GM12891 (cell line): ENCODE results near the gene SSBP4.

Source experiments
- DNase-seq: peaks from one replicate; pipeline ENCODE4 v3.0.0; 2011; ENCODE audit warnings: low spot score; ENCODE audit not compliant: insufficient read length
- FAIRE-seq: peaks from 2 replicates; lab custom pipeline; 2011; peaks lifted over from hg19 to GRCh38; lab: Jason Lieb, UNC
- PAX5 ChIP-seq: IDR thresholded peaks from 2 replicates; pipeline ENCODE4 v1.6.1; 2011; ENCODE audit warnings: low read length, moderate library complexity, mild to moderate bottlenecking; ENCODE audit not compliant: insufficient read depth, severe bottlenecking
- POLR2A ChIP-seq: IDR thresholded peaks from 2 replicates; pipeline ENCODE4 v1.6.1; 2011; ENCODE audit warnings: low read depth, low read length, control low read depth
- POLR2AphosphoS5 ChIP-seq: IDR thresholded peaks from 2 replicates; pipeline ENCODE4 v1.6.1; 2011; ENCODE audit warnings: low read depth, low read length, control low read depth
- POU2F2 ChIP-seq: IDR thresholded peaks from 2 replicates; pipeline ENCODE4 v1.6.1; 2011; ENCODE audit warnings: low read depth, mild to moderate bottlenecking, control low read depth, low read length, moderate library complexity
- SPI1 ChIP-seq: IDR thresholded peaks from 2 replicates; pipeline ENCODE4 v1.6.1; 2011; ENCODE audit warnings: low read depth, low read length, control low read depth
- TAF1 ChIP-seq: IDR thresholded peaks from 2 replicates; pipeline ENCODE4 v1.6.1; 2011; ENCODE audit warnings: low read depth, low read length, control low read depth

Gene SSBP4

DNA sequence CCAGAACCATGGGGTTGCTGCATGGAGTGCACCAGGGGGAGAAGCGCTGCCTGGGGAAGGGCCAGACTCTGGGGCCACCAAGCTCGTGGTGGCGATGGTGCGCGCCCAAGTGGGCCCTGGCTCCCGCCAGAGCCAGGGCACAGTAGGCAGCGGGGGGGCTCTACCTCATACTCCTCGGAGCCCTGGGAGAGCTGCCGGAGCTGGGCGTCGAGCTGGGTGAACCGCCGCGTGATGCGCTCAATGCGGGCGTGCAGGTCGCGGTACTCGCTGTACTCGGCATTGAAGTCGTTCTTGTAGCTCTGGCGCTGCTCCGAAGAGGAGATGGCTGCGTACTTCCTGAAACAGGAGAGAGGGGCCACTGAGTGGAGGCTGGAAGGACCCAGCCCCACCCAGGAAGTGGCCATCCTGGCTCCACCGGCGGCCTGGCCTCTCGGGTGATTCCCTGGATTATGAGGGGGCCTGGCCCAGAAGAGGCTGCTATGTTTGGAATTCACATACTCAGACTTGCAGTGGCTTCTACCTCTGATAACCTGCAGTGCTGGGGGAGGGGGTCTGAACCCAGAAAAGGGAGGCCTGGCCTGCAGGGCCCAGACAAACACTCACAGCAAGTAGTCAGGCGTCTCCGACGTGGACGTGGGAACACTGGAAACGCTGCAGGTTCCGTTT, 27.1 kb downstream of the SSBP4 start:
- DNase-seq, result no peak
- no peak for TF ChIP-seq POU2F2
- TF ChIP-seq SPI1, result no peak
- no peak for TF ChIP-seq PAX5
- TF ChIP-seq TAF1, result no peak
- no peak for TF ChIP-seq POLR2AphosphoS5
- TF ChIP-seq POLR2A, result no peak
- FAIRE-seq, result no peak

DNA sequence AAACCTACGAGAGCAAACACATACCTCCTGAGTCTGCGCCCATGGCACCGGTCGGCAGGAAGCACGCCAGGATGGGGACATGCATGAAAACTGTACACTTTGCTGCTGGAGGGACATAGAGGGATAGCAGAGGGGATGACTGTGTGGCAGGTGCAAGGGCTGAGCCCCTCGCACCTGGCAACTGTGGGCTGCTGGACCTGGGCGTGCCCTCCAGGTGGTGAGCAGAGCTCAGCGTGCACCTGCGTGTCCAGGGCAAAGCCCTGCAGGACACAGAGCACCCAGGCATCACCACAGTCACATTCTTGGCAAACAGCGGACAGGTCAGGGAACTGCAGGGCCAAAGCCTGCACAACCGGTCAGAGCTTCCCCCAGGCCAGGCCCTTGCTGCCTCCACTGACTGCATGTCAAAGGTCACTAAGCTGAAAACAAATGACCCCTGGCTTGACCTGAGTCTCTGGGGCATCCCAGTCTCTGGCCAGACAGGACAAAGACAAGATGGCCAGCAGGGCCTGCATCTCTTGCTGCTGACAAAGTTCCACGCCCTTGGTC, 27.7 kb downstream of the SSBP4 start:
- TF ChIP-seq SPI1 (no peak), POU2F2 (no peak), POLR2AphosphoS5 (no peak), PAX5 (no peak), POLR2A (no peak)
- no peak for FAIRE-seq

GRCh38 chr19:18449552-18449951, 30.4 kb downstream of the SSBP4 start:
- FAIRE-seq (no peak), DNase-seq (no peak)
- TF ChIP-seq TAF1, result no peak

More for the DNA sequence above, 27.7 kb downstream of the SSBP4 start:
- no peak for DNase-seq

DNA sequence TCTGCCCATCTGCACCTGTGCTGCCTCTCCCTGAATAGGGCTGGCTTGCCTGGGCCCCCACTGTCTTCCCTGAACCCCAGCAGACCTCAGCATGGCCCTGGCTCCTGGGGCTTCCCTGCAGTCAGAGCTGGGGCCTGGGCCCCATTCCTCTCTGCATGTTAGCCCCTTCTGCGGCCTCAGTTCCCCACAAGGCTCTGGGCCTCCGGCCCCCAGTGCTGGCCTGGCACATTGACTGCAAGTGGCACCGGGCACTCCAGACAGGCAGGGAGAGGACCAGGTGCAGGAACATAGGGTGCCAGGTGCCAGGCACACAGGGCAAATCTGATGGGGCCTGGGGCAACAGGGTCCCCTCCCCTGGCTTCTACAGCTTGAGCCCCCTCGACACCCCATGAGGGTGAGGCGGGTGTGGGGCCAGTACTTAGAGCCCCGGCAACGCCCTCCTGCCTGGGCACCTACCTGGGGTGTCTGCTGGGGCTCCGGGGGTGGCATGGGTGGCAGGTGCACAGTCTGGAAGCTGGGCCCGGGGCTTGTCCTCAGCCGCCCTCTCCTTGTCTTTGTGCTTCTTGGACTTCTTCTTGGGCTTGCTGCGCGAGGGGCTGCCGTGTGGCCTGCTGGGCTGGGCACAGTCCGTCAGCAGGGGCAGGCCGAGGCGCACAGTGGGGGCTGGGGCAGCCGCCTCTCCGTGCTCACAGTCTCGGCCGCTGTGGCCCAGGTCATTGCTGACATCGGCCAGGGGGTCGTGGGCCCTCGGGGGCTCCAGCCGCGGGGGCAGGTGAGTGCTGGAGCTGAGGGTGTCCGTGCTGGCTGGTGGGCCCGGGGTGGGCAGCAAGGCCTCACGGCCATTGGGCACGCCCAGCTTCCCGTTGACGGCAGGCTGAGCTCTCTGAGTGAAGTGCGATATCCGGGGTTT, 31.1 kb downstream of the SSBP4 start:
- TF ChIP-seq PAX5 (no peak), POU2F2 (no peak), POLR2A (no peak)
- DNase-seq (no peak), FAIRE-seq (no peak)

DNA sequence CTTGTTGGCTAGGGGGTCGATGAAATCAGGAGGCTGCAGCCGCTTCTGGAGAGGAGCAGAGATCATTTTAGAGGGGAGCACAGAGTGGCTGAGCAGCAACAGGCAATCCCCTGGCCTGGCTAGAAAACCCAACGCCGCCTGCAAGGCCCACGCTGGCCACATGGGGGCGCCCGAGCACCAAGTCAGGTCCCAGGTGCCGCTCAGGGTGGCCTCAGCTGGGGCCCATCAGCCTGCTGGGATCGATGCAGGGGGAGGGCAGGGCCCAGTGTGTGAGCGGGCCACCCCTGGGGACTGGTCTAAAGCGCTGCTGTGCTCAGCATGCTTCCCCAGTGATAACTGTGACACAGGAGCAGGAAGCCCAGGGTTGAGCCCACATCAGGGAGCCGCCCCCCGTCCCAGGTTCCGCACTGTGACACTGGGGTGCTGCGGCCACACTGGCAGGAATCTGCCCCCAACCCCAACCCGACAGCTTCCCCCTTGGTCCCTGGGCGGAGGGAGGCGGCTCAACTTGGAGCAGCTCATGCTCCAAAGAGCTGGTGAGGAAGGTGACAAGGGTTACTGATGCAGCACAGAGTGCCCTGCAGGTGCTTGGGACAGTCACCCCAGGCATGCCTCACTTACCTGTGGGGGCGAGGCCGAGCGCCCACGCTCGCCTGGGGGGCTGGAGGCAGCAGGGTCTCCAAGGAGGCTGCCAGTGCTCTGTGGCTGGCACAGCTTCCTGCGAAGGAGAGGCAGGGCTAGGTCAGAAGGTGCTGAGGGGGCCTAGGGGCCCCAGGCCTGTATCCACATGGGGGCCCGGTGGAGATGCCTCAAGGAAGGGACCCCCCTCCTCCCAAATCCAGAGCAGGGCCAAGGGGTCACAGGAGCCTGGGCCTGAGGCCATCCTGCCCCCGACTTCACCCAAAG, 32.0 kb downstream of the SSBP4 start:
- peak; percentile 95 for DNase-seq
- FAIRE-seq, result peak; percentile 81
- TF ChIP-seq PAX5 (no peak), POLR2AphosphoS5 (no peak), TAF1 (no peak), SPI1 (no peak), POU2F2 (no peak), POLR2A (no peak)

- FAIRE-seq, result no peak
- no peak for DNase-seq
- no peak for TF ChIP-seq POLR2A
- TF ChIP-seq POLR2AphosphoS5, result no peak
- no peak for TF ChIP-seq PAX5
- no peak for TF ChIP-seq SPI1
- TF ChIP-seq TAF1, result no peak
- TF ChIP-seq POU2F2, result no peak
Observed at GRCh38 chr19:18452386-18452785, 33.2 kb downstream of the SSBP4 start.

DNA sequence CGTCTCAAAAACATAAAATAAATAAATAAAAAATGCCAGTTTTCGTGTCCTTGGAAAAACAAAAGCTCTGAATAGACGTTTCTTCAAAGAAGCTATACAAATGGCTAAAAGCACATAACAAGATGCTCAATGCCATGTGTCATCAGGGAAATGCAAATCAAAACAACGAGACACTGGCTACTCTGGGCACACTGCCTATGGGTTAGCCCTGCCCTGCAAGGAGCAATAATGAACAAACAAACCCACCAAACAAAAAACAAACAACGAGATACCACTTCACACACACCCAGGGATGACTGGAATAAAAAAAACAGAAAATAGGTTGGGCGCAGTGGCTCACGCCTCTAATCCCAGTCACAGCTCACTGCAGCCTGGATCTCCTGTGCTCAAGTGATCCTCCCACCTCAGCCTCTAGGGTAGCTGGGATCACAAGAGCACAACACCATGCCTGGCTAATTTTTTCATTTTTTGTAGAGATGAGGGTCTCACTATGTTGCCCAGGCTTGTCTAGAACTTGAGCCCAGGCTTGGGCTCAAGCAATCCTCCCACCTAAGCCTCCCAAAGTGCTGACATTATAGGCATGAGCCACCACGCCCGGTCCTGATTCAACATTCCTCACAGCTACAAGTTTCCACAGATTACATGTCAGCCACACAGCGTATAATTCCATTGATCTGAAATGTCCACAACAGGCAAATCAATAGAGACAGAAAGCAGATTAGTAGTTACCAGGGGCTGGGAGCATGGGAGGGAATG, 34.2 kb downstream of the SSBP4 start:
- FAIRE-seq, result no peak
- no peak for DNase-seq

GRCh38 chr19:18456279-18456678, 37.1 kb downstream of the SSBP4 start:
- DNase-seq, result no peak
- no peak for TF ChIP-seq TAF1
- TF ChIP-seq PAX5, result no peak
- TF ChIP-seq POLR2A, result no peak
- TF ChIP-seq SPI1, result no peak
- no peak for TF ChIP-seq POLR2AphosphoS5
- TF ChIP-seq POU2F2, result no peak
- FAIRE-seq, result no peak

More for the DNA sequence above, 34.2 kb downstream of the SSBP4 start:
- TF ChIP-seq SPI1 (no peak), PAX5 (no peak), POLR2AphosphoS5 (no peak), POLR2A (no peak), POU2F2 (no peak), TAF1 (no peak)

DNA sequence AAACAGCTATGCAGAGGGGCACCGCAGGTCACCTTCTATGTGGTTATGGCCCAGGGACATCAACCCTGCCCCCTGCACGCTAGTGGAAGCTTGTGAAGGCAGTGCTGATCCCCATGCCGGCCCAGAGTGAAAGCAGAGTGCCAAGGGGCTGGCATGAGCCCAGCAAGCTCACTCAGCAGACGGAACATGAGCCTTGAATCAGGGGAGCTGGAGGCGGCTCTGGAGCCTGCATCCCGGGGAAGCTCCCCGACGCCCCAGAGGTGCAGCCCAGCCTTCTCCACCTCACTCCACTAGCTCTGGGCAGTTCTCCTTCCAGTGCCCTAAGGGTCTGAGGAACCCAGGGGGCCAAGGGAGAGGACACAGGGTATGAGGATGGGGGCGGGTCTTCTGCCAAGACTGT, 37.8 kb downstream of the SSBP4 start:
- DNase-seq (no peak), FAIRE-seq (no peak)
- TF ChIP-seq PAX5, result no peak
- no peak for TF ChIP-seq POU2F2
- TF ChIP-seq SPI1, result no peak
- no peak for TF ChIP-seq POLR2AphosphoS5
- TF ChIP-seq TAF1, result no peak
- no peak for TF ChIP-seq POLR2A
